HL-60 (cell line): ENCODE data around the gene IGF2R.

Experiments
- DNase-seq, 2 experiments: peaks; one replicate each; pipeline ENCODE4 v3.0.0-alpha.2; 2010 to 2020; ENCODE audit warnings: low read depth in 1 of 2, low spot score in 1 of 2
- H3K27ac ChIP-seq: fragments of 250-450 bp; sonication (Bioruptor Pico); replicated peaks from 2 replicates; pipeline ENCODE4 v1.5.1; 2020; ENCODE audit warnings: mild to moderate bottlenecking, moderate library complexity
- H3K27me3 ChIP-seq: fragments of 250-450 bp; sonication (Bioruptor Pico); 2 replicates; pipeline ENCODE4 v1.5.1; 2021; ENCODE audit warnings: mild to moderate bottlenecking, moderate library complexity; ENCODE audit not compliant: insufficient read depth, poor library complexity, severe bottlenecking
- H3K4me3 ChIP-seq: replicated peaks from 2 replicates; pipeline ENCODE4 v1.5.1; 2011; ENCODE audit warnings: mild to moderate bottlenecking, control low read depth, low read length; ENCODE audit not compliant: insufficient read depth
- CTCF ChIP-seq: IDR thresholded peaks from one replicate; pipeline ENCODE4 v1.5.1; 2011; ENCODE audit warnings: low read length, control low read depth, inconsistent platforms; ENCODE audit not compliant: insufficient read depth
- GABPA ChIP-seq: IDR thresholded peaks from 2 replicates; pipeline ENCODE4 v1.6.1; 2012; ENCODE audit warnings: low read depth
- POLR2AphosphoS5 ChIP-seq: IDR thresholded peaks from 2 replicates; pipeline ENCODE4 v1.6.1; 2012; ENCODE audit warnings: low read depth
- REST ChIP-seq: IDR thresholded peaks from 2 replicates; pipeline ENCODE4 v1.6.1; 2012; ENCODE audit warnings: low read depth; ENCODE audit not compliant: insufficient replicate concordance
- SPI1 ChIP-seq: IDR thresholded peaks from 2 replicates; pipeline ENCODE4 v1.6.1; 2012; ENCODE audit warnings: low read depth, mild to moderate bottlenecking, borderline replicate concordance

Gene IGF2R

GRCh38 chr6:159931846-159932245 lies 37.0 kb upstream of the IGF2R start:
- TF ChIP-seq SPI1: no peak
- TF ChIP-seq POLR2AphosphoS5: no peak
- TF ChIP-seq GABPA: no peak
- TF ChIP-seq CTCF: no peak
- no peak for TF ChIP-seq REST
- no peak for DNase-seq
- Histone ChIP-seq H3K27ac (no peak overlapping the region), H3K4me3 (no peak overlapping the region), H3K27me3 (peaks cover 2% of the 10 kb centered on the region)

GRCh38 chr6:159933077-159933476 lies 35.8 kb upstream of the IGF2R start:
- DNase-seq: no peak
- Histone ChIP-seq H3K27ac (no peak overlapping the region), H3K4me3 (no peak overlapping the region), H3K27me3 (peaks cover 2% of the 10 kb centered on the region)
- TF ChIP-seq CTCF: no peak

DNA sequence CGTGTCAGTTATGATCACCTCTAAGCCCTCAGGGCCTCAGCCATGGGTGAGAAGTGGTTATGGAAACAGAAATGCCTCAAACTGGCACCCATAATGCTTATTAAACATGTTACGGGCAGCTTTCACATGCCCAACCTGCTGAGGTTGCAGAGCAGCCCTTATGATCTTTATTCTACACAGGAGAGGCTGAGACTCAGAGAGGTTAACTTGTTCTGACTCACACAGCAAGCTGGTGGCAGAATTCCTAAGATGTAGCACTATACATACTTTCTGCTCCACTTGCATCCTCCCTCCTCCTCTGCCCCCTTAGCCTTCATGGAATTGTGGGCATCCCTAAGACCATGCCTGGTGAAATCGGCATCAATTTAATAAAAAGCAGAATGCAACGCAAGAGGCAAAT lies 34.7 kb upstream of the IGF2R start:
- Histone ChIP-seq H3K27me3 (peaks cover 2% of the 10 kb centered on the region), H3K27ac (no peak overlapping the region), H3K4me3 (no peak overlapping the region)
- TF ChIP-seq SPI1: no peak
- TF ChIP-seq GABPA: no peak
- TF ChIP-seq REST: no peak
- TF ChIP-seq POLR2AphosphoS5: no peak
- no peak for TF ChIP-seq CTCF
- DNase-seq: no peak

- H3K27me3 ChIP-seq: peaks cover 2% of the 10 kb centered on the region
- TF ChIP-seq SPI1: no peak
- no peak for TF ChIP-seq GABPA
- no peak for TF ChIP-seq REST
- TF ChIP-seq POLR2AphosphoS5: no peak
- no peak for TF ChIP-seq CTCF
- no peak overlapping the region for H3K4me3 ChIP-seq
- H3K27ac ChIP-seq: no peak overlapping the region
- no peak for DNase-seq
Observed at GRCh38 chr6:159935065-159935464, 33.8 kb upstream of the IGF2R start.
